NCI-H82 treated with DMSO at 0.1 percent for 48 hours (cell line): ENCODE data around the gene FHAD1.
"Not testable (repeated sequence)": the region's sequence is repeated elsewhere in the genome, so short reads cannot be mapped to it uniquely, and the experiment has no call there.

Source experiments
- DNase-seq: peaks from one replicate; lab custom pipeline; 2025; ENCODE audit not compliant: unreplicated experiment; lab: John Stamatoyannopoulos, UW

The FHAD1 gene

DNA sequence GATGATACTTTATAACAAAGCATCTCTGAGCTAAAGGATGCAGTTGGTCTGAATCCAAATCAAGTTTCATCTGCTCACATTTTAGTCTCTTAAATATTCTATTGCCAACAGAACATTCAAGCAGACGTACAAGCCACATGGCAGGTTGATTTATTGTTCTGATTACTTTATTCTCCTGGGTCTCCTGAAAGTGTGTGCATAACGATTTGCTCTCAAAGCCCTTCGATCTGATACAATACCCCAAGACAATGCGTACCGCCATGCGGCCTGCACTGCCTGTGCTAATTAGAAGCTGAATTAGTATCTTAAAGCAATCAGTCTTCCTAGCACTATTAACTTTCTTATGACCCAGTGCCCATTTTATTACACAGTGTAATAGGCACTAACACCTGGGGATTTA is 56.9 kb downstream of the FHAD1 start:
- no peak for DNase-seq

GRCh38 chr1:15304708-15305467 is 57.9 kb downstream of the FHAD1 start:
- peak; percentile 13 for DNase-seq

GRCh38 chr1:15305468-15305770 is 58.4 kb downstream of the FHAD1 start:
- no peak for DNase-seq

DNA sequence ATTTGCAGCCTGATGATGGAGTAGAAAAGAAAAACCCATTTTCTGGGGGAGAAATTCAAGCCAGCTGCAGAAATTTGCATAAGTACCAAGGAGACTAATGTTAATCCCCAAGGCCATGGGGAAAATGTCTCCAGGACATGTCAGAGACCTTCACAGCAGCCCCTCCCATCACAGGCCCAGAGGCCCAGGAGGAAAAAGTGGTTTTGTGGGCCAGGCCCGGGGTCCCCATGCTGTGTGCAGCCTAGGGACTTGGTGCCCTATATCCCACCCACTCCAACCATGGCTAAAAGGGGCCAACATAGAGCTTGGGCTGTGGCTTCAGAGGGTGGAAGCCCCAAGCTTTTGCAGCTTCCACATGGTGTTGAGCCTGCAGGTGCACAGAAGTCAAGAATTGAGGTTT is 59.3 kb downstream of the FHAD1 start:
- not testable (repeated sequence) for DNase-seq

- DNase-seq = no peak
These were observed 61.1 kb downstream of the FHAD1 start for GRCh38 chr1:15308135-15308534.

- no peak for DNase-seq
These were observed 61.6 kb downstream of the FHAD1 start for GRCh38 chr1:15308621-15309027.

DNA sequence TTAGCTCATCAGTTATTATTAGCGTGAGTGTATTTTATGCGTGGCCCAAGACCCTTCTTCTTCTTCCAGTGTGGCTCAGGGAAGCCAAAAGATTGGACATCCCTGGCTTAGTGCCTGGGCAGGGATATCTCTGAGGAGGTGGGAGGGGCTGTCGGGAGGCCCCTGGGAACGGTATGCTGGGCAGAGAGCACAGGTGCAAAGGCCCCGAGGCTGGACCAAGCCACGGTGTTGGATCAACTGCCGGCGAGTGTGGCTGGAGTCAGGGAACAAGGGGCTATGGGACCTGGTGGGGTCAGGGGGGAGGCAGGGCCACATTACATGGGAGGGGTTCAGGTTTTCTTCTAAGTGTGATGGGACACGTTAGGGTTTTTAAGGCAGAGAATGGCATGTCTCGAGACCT is 62.7 kb downstream of the FHAD1 start:
- DNase-seq = no peak

- no peak for DNase-seq
These were observed 63.5 kb downstream of the FHAD1 start for GRCh38 chr1:15310544-15310943.

GRCh38 chr1:15311122-15311822 is 64.2 kb downstream of the FHAD1 start:
- DNase-seq = no peak

GRCh38 chr1:15311880-15312279 is 64.9 kb downstream of the FHAD1 start:
- no peak for DNase-seq

- DNase-seq = no peak
These were observed 65.8 kb downstream of the FHAD1 start for GRCh38 chr1:15312626-15313411.

- no peak for DNase-seq
These were observed 67.6 kb downstream of the FHAD1 start for GRCh38 chr1:15314328-15315281.

DNA sequence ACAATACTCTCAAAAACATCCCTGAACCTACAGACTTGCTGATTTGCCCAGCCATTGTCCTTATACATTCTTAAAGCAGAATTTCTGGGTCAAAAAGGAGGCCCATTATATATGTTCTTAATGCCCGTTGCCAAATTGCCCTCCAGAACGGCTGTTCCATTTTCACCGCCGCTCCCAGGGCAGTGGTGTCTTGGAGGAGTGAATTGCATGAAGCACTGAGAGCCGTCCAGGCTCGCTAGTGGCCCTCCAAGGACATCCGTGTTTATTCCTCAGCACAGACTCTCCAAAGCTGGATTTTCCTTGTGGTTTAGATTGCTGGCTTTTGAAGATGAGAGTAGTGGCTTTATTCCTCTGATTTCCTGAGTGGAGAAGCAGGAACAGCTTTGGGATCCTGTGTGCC is 68.8 kb downstream of the FHAD1 start:
- DNase-seq = no peak

- no peak for DNase-seq
These were observed 69.5 kb downstream of the FHAD1 start for GRCh38 chr1:15316510-15316909.

GRCh38 chr1:15320267-15320666 is 73.2 kb downstream of the FHAD1 start:
- DNase-seq = no peak

GRCh38 chr1:15321601-15322000 is 74.6 kb downstream of the FHAD1 start:
- no peak for DNase-seq

- DNase-seq = no peak
These were observed 75.8 kb downstream of the FHAD1 start for GRCh38 chr1:15322648-15323350.

DNA sequence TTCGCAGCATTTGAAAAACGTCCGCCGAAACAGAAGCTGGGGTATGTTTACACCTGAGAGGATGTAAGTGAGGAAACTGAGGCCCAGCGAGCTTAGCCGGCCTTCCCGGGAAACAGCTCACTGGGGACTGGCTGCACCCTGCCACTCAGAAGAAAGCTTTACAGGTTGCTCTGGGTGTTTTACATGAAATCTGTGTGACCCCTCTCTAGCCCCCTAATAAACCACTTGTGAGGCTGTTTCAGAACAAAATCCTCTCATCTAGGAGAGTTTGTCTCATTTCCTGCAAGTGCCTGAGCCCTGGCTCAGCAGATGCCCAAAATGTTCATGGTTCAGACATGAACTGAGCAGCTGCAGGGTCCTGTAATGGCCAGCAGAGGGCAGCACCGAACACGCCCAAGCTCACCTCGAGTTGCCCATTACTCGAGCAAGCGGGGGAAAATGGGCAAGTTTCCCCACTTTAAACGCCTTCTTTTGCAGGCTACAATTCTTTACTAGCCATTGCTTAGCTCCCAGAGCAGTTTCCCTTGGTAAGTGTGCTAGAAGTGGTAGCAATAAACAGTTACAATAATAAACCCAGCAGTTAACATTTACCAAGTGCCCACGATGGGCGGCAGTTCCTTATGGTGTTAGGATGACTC is 76.4 kb downstream of the FHAD1 start:
- DNase-seq = peak; percentile 39

DNA sequence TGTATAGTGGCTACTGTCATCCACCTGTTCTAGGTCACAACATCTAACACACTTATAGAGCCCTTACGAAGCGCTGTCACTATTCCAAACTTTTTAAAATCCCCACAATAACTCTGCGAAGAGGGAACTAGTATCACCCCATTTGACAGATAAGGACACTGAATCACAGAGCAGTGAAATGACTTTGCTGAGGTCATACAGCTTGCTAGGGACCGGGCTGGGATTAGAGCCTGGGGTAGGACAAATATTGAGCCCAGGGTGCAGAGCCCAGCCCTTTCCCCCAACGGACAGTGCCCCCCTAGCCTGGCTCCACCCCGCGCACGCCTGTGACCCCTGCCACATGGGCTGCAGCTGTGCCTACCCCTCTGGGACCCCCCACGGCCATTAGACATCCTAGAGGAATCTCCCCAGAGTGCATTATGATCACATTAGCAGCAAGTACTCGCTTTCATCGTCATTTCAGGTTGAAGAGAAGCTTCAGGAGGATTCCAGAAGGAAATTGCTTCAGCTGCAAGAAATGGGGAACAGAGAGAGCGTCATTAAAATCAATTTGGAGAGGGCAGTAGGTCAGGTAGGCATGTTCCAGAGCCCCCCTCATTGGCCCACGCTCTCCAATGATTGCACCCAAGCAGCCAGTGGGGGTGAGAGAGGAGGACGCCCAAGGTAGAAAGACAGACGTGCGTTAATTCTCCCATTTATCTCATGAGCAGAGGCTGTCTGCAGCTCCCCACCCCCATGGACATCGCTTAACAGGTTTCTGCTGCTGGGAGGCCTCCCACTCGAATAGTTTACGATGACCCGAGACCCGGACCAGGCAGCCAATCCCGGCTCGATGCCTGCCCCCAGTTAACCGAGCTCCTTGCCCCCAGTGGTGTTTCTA is 77.2 kb downstream of the FHAD1 start:
- DNase-seq = no peak
